ENCODE results near the gene IL12A.

IL12A gene

DNA sequence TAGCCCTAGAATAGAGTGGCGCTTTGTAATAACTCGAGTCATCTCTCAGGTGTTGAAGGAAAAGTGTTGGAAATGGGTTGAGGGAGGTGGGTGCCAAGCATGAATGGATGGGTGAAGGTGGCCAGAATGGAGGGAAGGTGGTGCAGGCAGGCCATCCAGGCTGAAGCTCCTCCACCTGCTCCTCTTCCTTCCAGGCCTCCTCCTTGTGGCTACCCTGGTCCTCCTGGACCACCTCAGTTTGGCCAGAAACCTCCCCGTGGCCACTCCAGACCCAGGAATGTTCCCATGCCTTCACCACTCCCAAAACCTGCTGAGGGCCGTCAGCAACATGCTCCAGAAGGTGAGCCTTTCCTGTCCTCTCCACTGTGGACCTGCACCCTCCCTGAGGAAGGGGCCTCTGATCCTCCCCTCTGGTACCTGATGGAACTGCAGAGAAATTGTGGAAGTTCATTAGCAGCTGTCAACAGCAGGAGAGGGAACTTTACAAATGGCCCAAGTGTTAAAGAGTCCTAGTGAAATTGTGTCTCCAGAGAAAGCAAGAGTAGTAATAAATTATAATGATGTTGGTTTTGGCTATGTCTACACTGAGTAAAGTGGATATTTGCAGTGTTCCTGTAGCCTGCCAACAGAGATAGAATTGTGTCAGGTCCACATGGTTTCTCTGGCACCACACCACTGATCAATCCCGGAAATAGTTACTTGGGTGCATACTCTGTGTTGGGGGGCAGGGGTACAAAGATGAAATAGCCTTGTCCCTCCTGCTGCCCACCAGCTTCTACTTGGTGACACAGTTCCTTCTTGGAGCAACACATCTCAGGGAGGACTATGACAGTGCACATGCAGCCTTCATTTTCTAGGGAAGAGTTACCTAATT, 1.6 kb downstream of the IL12A start:
- Histone ChIP-seq H3K27ac (replicated peaks) (no peak overlapping the region), H3K4me3 (replicated peaks; ENCODE audit: insufficient read depth, low read length) (no peak overlapping the region), H3K27me3 (ENCODE audit: insufficient read depth, poor library complexity, severe bottlenecking) (peaks cover 4% of the 10 kb centered on the region)
- TF ChIP-seq, protein P1, sequence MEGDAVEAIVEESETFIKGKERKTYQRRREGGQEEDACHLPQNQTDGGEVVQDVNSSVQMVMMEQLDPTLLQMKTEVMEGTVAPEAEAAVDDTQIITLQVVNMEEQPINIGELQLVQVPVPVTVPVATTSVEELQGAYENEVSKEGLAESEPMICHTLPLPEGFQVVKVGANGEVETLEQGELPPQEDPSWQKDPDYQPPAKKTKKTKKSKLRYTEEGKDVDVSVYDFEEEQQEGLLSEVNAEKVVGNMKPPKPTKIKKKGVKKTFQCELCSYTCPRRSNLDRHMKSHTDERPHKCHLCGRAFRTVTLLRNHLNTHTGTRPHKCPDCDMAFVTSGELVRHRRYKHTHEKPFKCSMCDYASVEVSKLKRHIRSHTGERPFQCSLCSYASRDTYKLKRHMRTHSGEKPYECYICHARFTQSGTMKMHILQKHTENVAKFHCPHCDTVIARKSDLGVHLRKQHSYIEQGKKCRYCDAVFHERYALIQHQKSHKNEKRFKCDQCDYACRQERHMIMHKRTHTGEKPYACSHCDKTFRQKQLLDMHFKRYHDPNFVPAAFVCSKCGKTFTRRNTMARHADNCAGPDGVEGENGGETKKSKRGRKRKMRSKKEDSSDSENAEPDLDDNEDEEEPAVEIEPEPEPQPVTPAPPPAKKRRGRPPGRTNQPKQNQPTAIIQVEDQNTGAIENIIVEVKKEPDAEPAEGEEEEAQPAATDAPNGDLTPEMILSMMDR (IDR thresholded peaks at IDR 0.05; ENCODE audit: insufficient read depth, low read length), result no peak
- TF ChIP-seq, protein P2, sequence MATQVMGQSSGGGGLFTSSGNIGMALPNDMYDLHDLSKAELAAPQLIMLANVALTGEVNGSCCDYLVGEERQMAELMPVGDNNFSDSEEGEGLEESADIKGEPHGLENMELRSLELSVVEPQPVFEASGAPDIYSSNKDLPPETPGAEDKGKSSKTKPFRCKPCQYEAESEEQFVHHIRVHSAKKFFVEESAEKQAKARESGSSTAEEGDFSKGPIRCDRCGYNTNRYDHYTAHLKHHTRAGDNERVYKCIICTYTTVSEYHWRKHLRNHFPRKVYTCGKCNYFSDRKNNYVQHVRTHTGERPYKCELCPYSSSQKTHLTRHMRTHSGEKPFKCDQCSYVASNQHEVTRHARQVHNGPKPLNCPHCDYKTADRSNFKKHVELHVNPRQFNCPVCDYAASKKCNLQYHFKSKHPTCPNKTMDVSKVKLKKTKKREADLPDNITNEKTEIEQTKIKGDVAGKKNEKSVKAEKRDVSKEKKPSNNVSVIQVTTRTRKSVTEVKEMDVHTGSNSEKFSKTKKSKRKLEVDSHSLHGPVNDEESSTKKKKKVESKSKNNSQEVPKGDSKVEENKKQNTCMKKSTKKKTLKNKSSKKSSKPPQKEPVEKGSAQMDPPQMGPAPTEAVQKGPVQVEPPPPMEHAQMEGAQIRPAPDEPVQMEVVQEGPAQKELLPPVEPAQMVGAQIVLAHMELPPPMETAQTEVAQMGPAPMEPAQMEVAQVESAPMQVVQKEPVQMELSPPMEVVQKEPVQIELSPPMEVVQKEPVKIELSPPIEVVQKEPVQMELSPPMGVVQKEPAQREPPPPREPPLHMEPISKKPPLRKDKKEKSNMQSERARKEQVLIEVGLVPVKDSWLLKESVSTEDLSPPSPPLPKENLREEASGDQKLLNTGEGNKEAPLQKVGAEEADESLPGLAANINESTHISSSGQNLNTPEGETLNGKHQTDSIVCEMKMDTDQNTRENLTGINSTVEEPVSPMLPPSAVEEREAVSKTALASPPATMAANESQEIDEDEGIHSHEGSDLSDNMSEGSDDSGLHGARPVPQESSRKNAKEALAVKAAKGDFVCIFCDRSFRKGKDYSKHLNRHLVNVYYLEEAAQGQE (IDR thresholded peaks at IDR 0.05; ENCODE audit: insufficient replicate concordance, low read depth), result no peak
- no peak for TF ChIP-seq GABPA (IDR thresholded peaks at IDR 0.05; ENCODE audit: low read depth)
- no peak for TF ChIP-seq SPI1 (IDR thresholded peaks at IDR 0.05; ENCODE audit: borderline replicate concordance, low read depth)
- TF ChIP-seq POLR2AphosphoS5 (IDR thresholded peaks at IDR 0.05; ENCODE audit: low read depth), result no peak
- no peak for DNase-seq (ENCODE audit: low read depth in 1 of 2, low spot score in 1 of 2)

DNA sequence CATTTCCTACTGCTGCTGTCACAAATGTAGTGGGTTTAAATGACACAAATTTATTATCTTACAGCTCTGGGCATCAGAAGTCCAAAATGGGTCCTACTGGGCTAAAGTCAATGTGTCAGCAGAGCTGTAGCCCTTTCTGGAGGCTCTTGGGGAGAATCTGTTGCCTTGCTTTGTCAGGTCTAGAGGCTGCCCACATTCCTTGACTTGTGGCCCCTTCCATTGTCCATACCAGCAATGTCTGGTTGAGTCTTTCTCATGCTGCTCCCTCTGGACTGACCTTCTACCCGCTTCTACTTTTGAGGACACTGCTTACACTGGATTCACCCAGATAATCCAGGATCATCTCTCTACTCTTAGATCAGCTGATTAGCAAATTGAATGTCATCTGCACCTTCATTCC, 3.0 kb downstream of the IL12A start:
- H3K27me3 ChIP-seq (ENCODE audit: insufficient read depth, poor library complexity, severe bottlenecking), result peaks cover 4% of the 10 kb centered on the region
- no peak for DNase-seq (ENCODE audit: low read depth in 1 of 2, low spot score in 1 of 2)
- H3K27ac ChIP-seq (replicated peaks), result no peak overlapping the region
- H3K4me3 ChIP-seq (replicated peaks; ENCODE audit: insufficient read depth, low read length), result no peak overlapping the region
- TF ChIP-seq POLR2AphosphoS5 (IDR thresholded peaks at IDR 0.05; ENCODE audit: low read depth) (no peak), GABPA (IDR thresholded peaks at IDR 0.05; ENCODE audit: low read depth) (no peak), SPI1 (IDR thresholded peaks at IDR 0.05; ENCODE audit: borderline replicate concordance, low read depth) (no peak)
- TF ChIP-seq, protein P1 (IDR thresholded peaks at IDR 0.05; ENCODE audit: insufficient read depth, low read length), result no peak
- TF ChIP-seq, protein P2 (IDR thresholded peaks at IDR 0.05; ENCODE audit: insufficient replicate concordance, low read depth), result no peak

DNA sequence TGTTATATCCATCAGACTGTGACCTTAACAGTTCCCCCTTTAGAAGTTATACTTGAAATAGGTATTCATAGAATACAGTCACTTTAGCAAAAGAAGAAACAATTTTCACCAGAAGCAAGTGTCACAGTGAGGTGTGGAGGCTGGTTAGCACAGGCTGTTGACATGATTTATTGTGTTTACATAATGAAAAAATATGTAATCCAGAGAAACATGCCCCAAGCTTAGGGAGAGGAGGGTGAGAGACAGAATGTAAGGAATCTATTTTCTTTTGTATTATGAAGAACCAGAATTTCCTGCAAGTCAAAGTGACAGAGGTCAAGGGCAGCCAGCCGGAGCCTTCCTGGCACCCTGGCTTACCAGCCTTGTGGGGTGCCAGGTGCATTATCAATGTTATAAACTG, 4.0 kb downstream of the IL12A start:
- no peak overlapping the region for H3K4me3 ChIP-seq (replicated peaks; ENCODE audit: insufficient read depth, low read length)
- H3K27me3 ChIP-seq (ENCODE audit: insufficient read depth, poor library complexity, severe bottlenecking), result peaks cover 4% of the 10 kb centered on the region
- TF ChIP-seq, protein P2 (IDR thresholded peaks at IDR 0.05; ENCODE audit: insufficient replicate concordance, low read depth), result no peak
- no peak for TF ChIP-seq POLR2AphosphoS5 (IDR thresholded peaks at IDR 0.05; ENCODE audit: low read depth)
- no peak for TF ChIP-seq GABPA (IDR thresholded peaks at IDR 0.05; ENCODE audit: low read depth)
- TF ChIP-seq SPI1 (IDR thresholded peaks at IDR 0.05; ENCODE audit: borderline replicate concordance, low read depth), result no peak
- TF ChIP-seq, protein P1 (IDR thresholded peaks at IDR 0.05; ENCODE audit: insufficient read depth, low read length), result no peak
- no peak overlapping the region for H3K27ac ChIP-seq (replicated peaks)
- DNase-seq (ENCODE audit: low read depth in 1 of 2, low spot score in 1 of 2), result no peak
